ENCODE measurements around the gene WDR88.

GRCh38 chr19:33211794-33212435 is 80.0 kb downstream of the WDR88 start:
- TF ChIP-seq EZH2 (IDR thresholded peaks at IDR 0.05; ENCODE audit: low read length) = no peak
- TF ChIP-seq, protein P1, sequence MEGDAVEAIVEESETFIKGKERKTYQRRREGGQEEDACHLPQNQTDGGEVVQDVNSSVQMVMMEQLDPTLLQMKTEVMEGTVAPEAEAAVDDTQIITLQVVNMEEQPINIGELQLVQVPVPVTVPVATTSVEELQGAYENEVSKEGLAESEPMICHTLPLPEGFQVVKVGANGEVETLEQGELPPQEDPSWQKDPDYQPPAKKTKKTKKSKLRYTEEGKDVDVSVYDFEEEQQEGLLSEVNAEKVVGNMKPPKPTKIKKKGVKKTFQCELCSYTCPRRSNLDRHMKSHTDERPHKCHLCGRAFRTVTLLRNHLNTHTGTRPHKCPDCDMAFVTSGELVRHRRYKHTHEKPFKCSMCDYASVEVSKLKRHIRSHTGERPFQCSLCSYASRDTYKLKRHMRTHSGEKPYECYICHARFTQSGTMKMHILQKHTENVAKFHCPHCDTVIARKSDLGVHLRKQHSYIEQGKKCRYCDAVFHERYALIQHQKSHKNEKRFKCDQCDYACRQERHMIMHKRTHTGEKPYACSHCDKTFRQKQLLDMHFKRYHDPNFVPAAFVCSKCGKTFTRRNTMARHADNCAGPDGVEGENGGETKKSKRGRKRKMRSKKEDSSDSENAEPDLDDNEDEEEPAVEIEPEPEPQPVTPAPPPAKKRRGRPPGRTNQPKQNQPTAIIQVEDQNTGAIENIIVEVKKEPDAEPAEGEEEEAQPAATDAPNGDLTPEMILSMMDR (optimal IDR thresholded peaks at IDR 0.05 in 1 of 3, IDR thresholded peaks at IDR 0.05 in 1 of 3, conservative IDR thresholded peaks at IDR 0.05 in 1 of 3; ENCODE audit: extremely low read depth in 1 of 3, insufficient read depth in 2 of 3, low read length in 3 of 3) = no peak

Measured in keratinocyte (primary cell).